DOHH2 (cell line): ENCODE measurements around the gene DHRS1.

Source experiments
- H3F3A ChIP-seq: fragments of 200-600 bp; sonication (generic), shearing (Covaris generic); 2 replicates; pipeline ENCODE4 v1.6.0; 2016; ENCODE audit warnings: antibody characterized with exemption, mild to moderate bottlenecking; ENCODE audit not compliant: control insufficient read depth, insufficient read depth
- H3K27ac ChIP-seq: fragments of 200-600 bp; sonication (generic); 2 replicates; pipeline ENCODE4 v1.5.1; 2014; ENCODE audit warnings: low read depth, mild to moderate bottlenecking, low read length, moderate library complexity
- H3K27me3 ChIP-seq: fragments of 200-600 bp; sonication (generic); 2 replicates; pipeline ENCODE4 v1.6.1; 2014; ENCODE audit warnings: mild to moderate bottlenecking, low read length, mixed read lengths; ENCODE audit not compliant: control insufficient read depth
- H3K36me3 ChIP-seq: fragments of 200-600 bp; sonication (generic); 2 replicates; pipeline ENCODE4 v1.6.1; 2014; ENCODE audit warnings: mild to moderate bottlenecking, low read length, moderate library complexity, mixed read lengths; ENCODE audit not compliant: control insufficient read depth
- H3K4me1 ChIP-seq: fragments of 200-600 bp; sonication (generic); 2 replicates; pipeline ENCODE4 v1.6.1; 2014; ENCODE audit warnings: mild to moderate bottlenecking, low read length, mixed read lengths; ENCODE audit not compliant: control insufficient read depth
- H3K4me2 ChIP-seq: fragments of 200-600 bp; sonication (generic); 2 replicates; pipeline ENCODE4 v1.6.0; 2014; ENCODE audit warnings: mild to moderate bottlenecking, low read length, moderate library complexity
- H3K4me3 ChIP-seq: fragments of 200-600 bp; sonication (generic); 2 replicates; pipeline ENCODE4 v1.5.1; 2014; ENCODE audit warnings: mild to moderate bottlenecking, low read length, mixed read lengths
- H3K79me2 ChIP-seq: fragments of 200-600 bp; sonication (generic); 2 replicates; pipeline ENCODE4 v1.6.1; 2014; ENCODE audit warnings: mild to moderate bottlenecking, low read length, mixed read lengths; ENCODE audit not compliant: control insufficient read depth
- H3K9me2 ChIP-seq: fragments of 200-600 bp; sonication (generic); replicated peaks from 2 replicates; pipeline ENCODE4 v1.6.1; 2014; ENCODE audit warnings: mild to moderate bottlenecking, low read length, mixed read lengths; ENCODE audit not compliant: control insufficient read depth
- H3K9me3 ChIP-seq: fragments of 200-600 bp; sonication (generic); 2 replicates; pipeline ENCODE4 v1.6.1; 2014; ENCODE audit warnings: antibody characterized with exemption, low read length, mixed read lengths; ENCODE audit not compliant: control insufficient read depth, insufficient read depth
- H4K20me1 ChIP-seq: fragments of 200-600 bp; sonication (generic); 2 replicates; pipeline ENCODE4 v1.6.0; 2014; ENCODE audit warnings: low read depth, mild to moderate bottlenecking, antibody characterized with exemption, low read length, moderate library complexity; ENCODE audit not compliant: control insufficient read depth, insufficient read depth
- CTCF ChIP-seq: fragments of 200-600 bp; sonication (generic); IDR thresholded peaks from one replicate; pipeline ENCODE4 v1.5.1; 2014; ENCODE audit warnings: antibody characterized with exemption, mild to moderate bottlenecking, low read depth, low read length; ENCODE audit not compliant: poor library complexity, severe bottlenecking
- EZH2phosphoT487 ChIP-seq: fragments of 200-600 bp; sonication (generic); IDR thresholded peaks from 2 replicates; pipeline ENCODE4 v1.6.1; 2017; ENCODE audit warnings: borderline replicate concordance, mild to moderate bottlenecking, antibody characterized with exemption, low read length, moderate library complexity, mixed read lengths

Gene DHRS1

GRCh38 chr14:24315243-24315806 is 15.7 kb upstream of the DHRS1 start:
- Histone ChIP-seq H3K36me3 (peaks cover 22% of the 10 kb centered on the region), H3K27me3 (peaks cover 13% of the 10 kb centered on the region), H3K4me2 (no peak overlapping the region), H3K9me3 (no peaks in the 10 kb centered on the region), H3K9me2 (no peaks in the 10 kb centered on the region), H3K4me1 (peaks cover 36% of the 10 kb centered on the region), H3K4me3 (no peak overlapping the region), H3K27ac (no peak overlapping the region), H3F3A (peaks cover 10% of the 10 kb centered on the region; the same call in 1 of the 2 replicates), H3K79me2 (0 out of 2 replicates have a peak, but pooled peaks cover 2% of the 10 kb centered on the region), H4K20me1 (no peaks in the 10 kb centered on the region)
- TF ChIP-seq EZH2phosphoT487 = no peak
- TF ChIP-seq CTCF = no peak

- TF ChIP-seq CTCF = no peak
- no peak for TF ChIP-seq EZH2phosphoT487
- H3K4me3 ChIP-seq = no peak overlapping the region
These were observed 15.0 kb upstream of the DHRS1 start for GRCh38 chr14:24314377-24315193.

GRCh38 chr14:24313913-24314312 is 14.3 kb upstream of the DHRS1 start:
- Histone ChIP-seq H3K9me3 (no peaks in the 10 kb centered on the region), H4K20me1 (no peaks in the 10 kb centered on the region), H3K4me3 (no peak overlapping the region), H3K36me3 (peaks cover 35% of the 10 kb centered on the region), H3K4me1 (peaks cover 41% of the 10 kb centered on the region), H3K9me2 (no peaks in the 10 kb centered on the region), H3K79me2 (0 out of 2 replicates have a peak, but pooled peaks cover 2% of the 10 kb centered on the region), H3K27ac (no peak overlapping the region), H3K4me2 (no peak overlapping the region), H3K27me3 (no peaks in the 10 kb centered on the region), H3F3A (peaks cover 10% of the 10 kb centered on the region; the same call in 1 of the 2 replicates)
- TF ChIP-seq CTCF (no peak), EZH2phosphoT487 (no peak)

More at GRCh38 chr14:24314377-24315193, 15.0 kb upstream of the DHRS1 start:
- Histone ChIP-seq H3K36me3 (peaks cover 29% of the 10 kb centered on the region), H3K9me3 (no peaks in the 10 kb centered on the region), H3K9me2 (no peaks in the 10 kb centered on the region), H3F3A (peaks cover 10% of the 10 kb centered on the region; the same call in 1 of the 2 replicates), H4K20me1 (no peaks in the 10 kb centered on the region), H3K27me3 (peaks cover 7% of the 10 kb centered on the region; the same call in 1 of the 2 replicates), H3K27ac (no peak overlapping the region), H3K79me2 (0 out of 2 replicates have a peak, but pooled peaks cover 2% of the 10 kb centered on the region), H3K4me2 (no peak overlapping the region), H3K4me1 (peaks cover 41% of the 10 kb centered on the region)
